CD4-positive, alpha-beta T cell treated with Interleukin-17A for 1 hour (primary cell): ENCODE measurements around the gene LIF.
"Not testable (repeated sequence)": the region's sequence is repeated elsewhere in the genome, so short reads cannot be mapped to it uniquely, and the experiment has no call there.

Experiments used
- DNase-seq: peaks from one replicate; pipeline ENCODE4 v3.0.0-alpha.2; 2020

The LIF gene

GRCh38 chr22:30222321-30222720 lies 24.2 kb downstream of the LIF start:
- DNase-seq, result no peak

- peak; percentile 79 for DNase-seq
Observed at GRCh38 chr22:30221121-30221992, 25.2 kb downstream of the LIF start.

GRCh38 chr22:30220338-30221012 lies 26.1 kb downstream of the LIF start:
- DNase-seq, result no peak

DNA sequence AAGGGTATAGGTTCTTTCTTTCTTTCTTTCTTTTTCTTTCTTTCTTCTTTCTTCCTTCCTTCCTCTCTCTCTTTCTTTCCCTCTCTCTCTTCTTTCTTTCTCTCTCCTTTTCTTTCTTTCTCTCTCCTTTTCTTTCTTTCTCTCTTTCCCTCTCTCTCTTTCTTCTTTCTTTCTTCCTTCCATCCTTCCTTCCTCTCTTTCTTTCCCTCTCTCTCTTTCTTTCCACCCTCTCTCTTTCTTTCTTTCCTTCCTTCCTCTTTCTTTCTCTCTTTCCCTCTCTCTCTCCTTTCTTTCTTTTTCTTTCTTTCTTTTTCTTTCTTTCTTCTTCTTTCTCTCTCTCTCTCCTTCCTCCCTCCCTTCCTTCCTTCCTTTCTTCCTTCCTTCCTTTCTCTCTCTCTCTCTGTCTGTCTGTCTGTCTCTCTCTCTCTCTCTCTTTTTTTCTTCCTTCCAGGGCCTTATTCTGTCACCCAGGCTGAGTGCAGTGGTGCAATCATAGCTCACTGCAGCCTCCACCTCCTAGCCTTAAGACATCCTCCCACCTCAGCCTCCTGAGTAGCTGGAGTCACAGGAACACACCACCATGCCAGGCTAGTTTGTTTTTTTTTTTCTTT lies 26.8 kb downstream of the LIF start:
- DNase-seq, result no peak

DNA sequence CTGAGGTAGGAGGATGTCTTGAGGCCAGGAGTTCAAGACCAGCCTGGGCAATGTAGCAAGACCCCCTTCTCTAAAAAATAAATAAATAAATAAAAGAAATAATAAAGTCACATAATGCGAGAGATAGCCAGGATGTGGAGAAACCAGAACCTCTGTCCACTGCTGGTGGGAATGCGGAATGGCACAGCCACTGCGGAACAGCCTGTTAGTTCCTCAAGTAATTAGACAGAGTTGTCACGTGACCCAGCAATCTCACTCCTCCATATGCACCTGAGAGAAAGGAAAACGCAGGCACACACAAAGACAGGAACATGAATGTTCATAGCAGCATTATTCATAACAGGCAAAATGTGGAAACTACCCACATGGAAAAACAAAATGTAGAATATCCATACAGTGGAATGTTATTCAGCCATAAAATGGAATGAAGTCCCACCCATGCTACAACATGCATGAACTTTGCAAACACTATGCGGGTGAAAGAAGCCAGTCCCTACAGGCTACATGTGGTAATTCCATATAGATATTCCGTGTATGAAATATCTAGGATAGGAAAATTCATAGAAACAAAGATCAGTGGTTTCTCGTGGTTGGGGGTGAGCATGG lies 27.4 kb downstream of the LIF start:
- DNase-seq, result no peak

GRCh38 chr22:30217698-30218560 lies 28.6 kb downstream of the LIF start:
- no peak for DNase-seq

DNA sequence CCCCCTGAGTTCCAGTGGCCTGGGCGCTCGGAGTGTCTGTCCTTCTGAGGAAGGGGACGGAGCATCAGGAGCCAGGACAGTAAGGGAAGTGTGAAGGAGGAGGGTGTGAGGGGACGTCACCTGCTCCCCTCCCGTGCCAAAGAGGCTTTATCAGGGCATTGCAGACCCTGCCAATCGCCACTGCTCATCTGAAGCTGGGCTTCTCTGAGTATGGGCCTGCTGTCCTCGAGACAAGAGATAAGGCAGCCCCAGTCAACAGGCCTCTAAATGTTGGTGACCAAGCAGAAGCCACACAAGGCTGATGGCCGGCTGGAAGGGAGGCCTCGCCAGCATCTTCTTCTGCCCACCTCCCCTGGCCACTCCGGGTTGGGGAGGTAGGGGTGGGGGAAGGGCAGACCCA lies 29.8 kb downstream of the LIF start:
- DNase-seq, result no peak

GRCh38 chr22:30216272-30216671 lies 30.3 kb downstream of the LIF start:
- not testable (repeated sequence) for DNase-seq

DNA sequence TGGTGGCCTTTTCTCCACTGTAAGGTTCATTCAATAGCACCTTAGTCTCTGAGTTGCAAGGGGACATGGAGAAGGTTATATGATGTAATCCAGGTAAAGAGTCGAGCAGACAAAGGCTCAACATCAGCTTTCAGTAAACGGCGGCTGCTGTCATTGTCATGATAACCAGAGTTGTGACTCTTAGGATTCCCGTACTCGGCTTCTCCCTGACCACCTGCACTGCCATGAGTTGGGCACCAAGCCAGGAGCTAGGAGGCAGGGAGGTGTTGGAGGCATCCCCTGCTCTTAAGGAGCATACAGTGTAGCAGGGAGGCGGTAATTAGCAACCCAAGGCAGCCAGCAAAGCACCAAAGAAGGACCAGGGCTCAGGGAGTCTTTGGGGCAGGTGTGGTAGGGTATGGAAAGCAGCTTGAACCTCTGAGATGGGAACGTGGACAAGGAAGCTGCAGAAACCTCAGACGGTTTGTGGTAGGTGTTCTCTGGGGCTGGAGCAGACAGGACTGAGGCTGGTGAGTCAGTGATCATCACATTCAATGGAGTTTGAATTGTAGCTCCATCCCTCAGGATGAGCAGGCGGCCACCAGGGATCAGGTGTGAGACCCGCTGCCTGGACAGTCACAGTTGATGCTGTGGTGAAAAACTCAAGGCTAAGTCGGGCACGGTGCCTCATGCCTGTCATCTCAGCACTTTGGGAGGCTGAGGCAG lies 31.7 kb downstream of the LIF start:
- DNase-seq, result no peak

- DNase-seq, result no peak
Observed at GRCh38 chr22:30212996-30213441, 33.5 kb downstream of the LIF start.

DNA sequence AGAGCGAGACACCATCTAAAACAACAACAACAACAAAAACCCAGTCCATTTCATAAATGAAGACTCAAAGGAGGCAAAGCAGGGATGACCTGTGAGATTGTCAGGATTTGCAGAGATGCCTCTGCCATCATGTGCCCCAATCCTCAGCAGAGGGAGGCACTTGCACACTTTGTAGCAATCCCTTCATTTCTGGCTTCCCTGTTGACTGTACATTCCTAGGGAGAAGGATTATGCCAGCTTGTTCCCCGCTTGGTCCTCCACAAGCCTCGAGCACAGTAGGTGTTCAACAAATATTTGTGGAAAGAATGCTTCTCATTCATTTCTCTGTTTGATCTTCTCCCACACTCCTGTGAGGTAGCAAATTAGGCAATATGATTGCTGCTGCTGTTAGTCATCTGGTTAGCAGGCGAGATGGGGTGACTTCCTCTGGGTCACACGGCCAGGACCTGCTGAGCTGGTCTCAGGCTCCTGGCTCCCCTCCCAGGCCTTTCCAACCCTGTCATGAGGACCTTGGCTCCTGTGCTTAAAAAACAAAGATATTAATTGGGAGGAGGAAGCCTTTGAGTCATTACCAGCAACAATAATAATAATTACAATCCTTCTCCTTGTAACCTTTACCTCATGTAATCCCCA lies 34.1 kb downstream of the LIF start:
- DNase-seq, result no peak

DNA sequence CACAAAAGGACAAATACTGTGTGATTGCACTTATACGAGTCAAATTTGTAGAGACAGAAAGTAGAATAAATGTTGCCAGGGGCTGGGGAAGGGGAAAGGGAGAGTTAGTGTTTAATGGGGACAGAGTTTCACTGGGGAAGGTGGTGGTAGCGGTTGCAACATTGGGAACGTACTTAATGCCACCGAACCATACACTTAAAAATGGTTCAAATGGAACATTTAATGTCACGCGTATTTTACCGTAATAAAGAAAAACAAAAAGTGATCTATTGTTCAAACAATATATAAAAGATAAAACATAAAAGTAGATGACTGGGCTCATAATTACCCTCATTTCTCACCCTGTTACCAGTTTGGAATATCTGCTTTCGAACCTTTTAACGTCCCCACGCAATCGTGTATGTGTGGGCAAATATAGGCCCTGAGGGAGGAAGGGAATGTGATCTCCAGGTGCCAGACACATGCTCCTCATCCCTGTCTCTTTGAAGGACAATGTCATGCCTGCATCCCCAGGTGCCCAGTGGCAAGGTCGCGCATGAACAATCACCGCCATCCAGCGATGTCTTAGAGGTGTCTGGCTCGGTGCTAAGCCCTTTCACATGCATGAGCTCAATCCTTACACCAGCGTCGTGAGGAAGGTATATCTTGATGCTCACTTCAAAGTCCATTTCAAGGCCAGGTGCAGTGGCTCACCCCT lies 35.3 kb downstream of the LIF start:
- DNase-seq, result no peak

GRCh38 chr22:30210235-30210909 lies 36.2 kb downstream of the LIF start:
- DNase-seq, result no peak

GRCh38 chr22:30209642-30210041 lies 36.9 kb downstream of the LIF start:
- DNase-seq, result no peak

- no peak for DNase-seq
Observed at GRCh38 chr22:30208631-30209603, 37.6 kb downstream of the LIF start.

DNA sequence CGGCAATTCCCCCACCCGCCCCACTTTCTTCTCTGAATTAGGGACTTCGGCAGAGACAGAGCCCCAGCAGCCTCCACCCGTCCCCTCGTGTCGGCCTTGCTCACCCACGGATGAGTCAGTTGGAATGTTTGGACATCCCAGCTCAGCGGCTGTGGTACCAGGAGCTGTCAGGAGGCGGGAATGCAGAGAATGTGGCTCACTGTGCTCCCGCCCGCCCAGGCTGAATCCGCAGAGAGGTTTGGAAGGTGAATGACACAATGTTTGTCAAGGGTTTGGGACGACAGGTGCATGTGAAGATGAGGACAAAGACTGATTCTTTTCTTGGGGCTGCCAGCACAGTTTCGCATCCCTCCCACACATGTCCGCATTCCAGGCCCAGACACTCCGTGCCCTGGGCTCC lies 39.6 kb downstream of the LIF start:
- no peak for DNase-seq

GRCh38 chr22:30205281-30206115 lies 41.1 kb downstream of the LIF start:
- DNase-seq, result no peak

DNA sequence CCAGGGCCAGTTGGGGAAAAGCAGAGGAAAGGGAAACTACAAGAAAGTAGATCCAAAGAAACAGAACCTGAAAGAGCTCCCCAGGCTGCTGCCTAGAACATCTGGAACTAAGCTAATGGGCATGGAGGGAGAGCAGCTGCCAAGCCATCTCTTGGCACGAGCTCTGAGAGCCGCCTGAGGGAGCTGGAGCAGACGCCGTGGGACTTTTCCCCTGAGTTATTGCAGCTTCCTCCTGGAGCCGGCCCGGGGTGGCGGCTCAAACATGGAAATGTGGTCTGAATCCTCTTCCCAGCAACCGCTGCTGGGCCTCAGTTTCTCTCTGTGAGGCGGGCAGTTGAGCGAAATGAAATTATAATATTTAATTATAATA lies 41.8 kb downstream of the LIF start:
- no peak for DNase-seq
